Measurements from ENCODE around the gene APLF. TPM values are rescaled to one million over a fixed set of nuclear protein-coding genes. Genes with fewer than 3 reads are reported as not detected.
"Not testable (repeated sequence)": the region's sequence is repeated elsewhere in the genome, so short reads cannot be mapped to it uniquely, and the experiment has no call there.

Gene APLF
- total and polyA plus RNA-seq, 9 donors: 1.1 to 5.5 (median 1.4) TPM

DNA sequence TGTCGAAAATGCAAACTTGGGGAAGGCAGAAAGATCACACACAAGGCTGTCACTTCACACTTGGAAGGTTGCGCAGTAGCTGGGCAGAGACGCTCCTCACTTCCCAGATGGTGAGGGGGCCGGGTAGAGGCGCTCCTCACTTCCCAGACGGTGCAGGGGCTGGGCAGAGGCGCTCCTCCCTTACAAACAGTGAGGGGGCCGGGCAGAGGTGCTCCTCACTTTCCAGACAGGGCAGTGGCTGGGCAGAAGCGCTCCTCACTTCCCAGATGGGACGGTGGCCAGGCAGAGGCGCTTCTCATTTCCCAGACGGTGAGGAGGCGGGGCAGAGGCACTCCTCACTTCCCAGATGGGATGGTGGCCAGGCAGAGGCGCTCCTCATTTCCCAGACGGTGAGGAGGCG, 59.6 kb downstream of the APLF start:
- H3K27me3 ChIP-seq (ENCODE audit: control insufficient read depth, insufficient read depth, low read length); H3K4me1 ChIP-seq (ENCODE audit: control insufficient read depth, insufficient read depth, low read length); DNase-seq; H3K4me3 ChIP-seq (ENCODE audit: low read length); H3K9me3 ChIP-seq (replicated peaks; ENCODE audit: control insufficient read depth, low read depth, low read length); H3K36me3 ChIP-seq (ENCODE audit: control insufficient read depth, insufficient read depth, low read length); H3K27ac ChIP-seq (ENCODE audit: low read length): not testable (repeated sequence)
- 89% methylated on average over 13 of the region's 16 CpGs for WGBS (ENCODE audit: insufficient coverage)

DNA sequence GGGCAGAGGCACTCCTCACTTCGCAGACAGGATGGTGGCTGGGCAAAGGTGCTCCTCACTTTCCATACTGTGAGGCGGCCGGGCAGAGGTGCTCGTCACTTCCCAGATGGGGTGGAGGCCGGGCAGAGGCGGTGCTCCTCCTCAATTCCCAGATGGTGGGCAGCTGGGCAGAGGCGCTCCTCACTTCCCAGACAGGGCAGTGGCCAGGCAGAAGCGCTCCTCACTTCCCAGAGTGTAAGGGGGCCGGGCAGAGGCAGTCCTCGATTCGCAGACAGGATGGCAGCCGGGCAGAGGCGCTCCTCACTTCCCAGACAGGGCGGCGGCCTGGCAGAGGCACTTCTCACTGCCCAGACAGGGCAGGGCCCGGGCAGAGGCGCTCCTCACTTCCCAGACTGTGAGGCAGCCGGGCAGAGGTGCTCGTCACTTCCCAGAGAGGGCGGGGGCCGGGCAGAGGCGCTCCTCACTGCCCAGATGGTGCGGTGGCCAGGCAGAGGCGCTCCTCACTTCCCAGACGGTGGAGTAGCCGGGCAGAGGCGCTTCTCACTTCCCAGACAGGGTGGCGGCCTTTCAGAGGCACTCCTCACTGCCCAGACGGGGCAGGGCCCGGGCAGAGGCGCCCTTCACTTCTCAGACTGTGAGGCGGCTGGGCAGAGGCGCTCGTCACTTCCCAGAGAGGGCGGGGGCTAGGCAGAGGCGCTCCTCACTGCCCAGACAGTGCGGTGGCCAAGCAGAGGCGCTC, 60.1 kb downstream of the APLF start:
- DNase-seq: not testable (repeated sequence)

DNA sequence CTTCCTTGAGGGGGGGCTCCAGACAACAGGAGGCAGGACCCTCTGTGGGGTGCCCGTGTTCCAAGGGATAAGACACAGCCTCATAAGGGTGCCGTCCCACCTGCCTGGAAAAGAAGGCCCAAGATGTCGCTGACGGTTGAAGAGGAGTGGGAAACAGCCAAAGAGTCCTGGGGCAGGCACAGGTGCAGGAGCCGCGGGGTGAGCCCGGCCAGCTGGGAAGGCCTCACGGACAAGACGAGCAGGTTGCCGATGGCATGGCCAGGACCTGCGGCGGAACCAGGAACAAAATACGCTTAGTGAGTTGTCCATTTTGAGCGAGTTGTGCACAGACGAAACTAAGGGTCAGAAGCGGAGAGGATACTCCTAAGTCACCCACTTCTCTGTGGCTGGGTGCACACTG, 61.8 kb downstream of the APLF start:
- not testable (repeated sequence) for H3K27me3 ChIP-seq (ENCODE audit: control insufficient read depth, insufficient read depth, low read length); H3K27ac ChIP-seq (ENCODE audit: low read length); H3K9me3 ChIP-seq (replicated peaks; ENCODE audit: control insufficient read depth, low read depth, low read length); H3K36me3 ChIP-seq (ENCODE audit: control insufficient read depth, insufficient read depth, low read length); H3K4me1 ChIP-seq (ENCODE audit: control insufficient read depth, insufficient read depth, low read length); DNase-seq; H3K4me3 ChIP-seq (ENCODE audit: low read length)
- WGBS (ENCODE audit: insufficient coverage): 94% methylated on average over 8 of the region's 16 CpGs

More for the DNA sequence above, 60.1 kb downstream of the APLF start:
- not testable (repeated sequence) for H3K4me3 ChIP-seq (ENCODE audit: low read length); H3K27me3 ChIP-seq (ENCODE audit: control insufficient read depth, insufficient read depth, low read length); H3K4me1 ChIP-seq (ENCODE audit: control insufficient read depth, insufficient read depth, low read length); H3K9me3 ChIP-seq (replicated peaks; ENCODE audit: control insufficient read depth, low read depth, low read length); H3K27ac ChIP-seq (ENCODE audit: low read length); H3K36me3 ChIP-seq (ENCODE audit: control insufficient read depth, insufficient read depth, low read length)
- 98% methylated on average over 33 of the region's 38 CpGs for WGBS (ENCODE audit: insufficient coverage)

DNA sequence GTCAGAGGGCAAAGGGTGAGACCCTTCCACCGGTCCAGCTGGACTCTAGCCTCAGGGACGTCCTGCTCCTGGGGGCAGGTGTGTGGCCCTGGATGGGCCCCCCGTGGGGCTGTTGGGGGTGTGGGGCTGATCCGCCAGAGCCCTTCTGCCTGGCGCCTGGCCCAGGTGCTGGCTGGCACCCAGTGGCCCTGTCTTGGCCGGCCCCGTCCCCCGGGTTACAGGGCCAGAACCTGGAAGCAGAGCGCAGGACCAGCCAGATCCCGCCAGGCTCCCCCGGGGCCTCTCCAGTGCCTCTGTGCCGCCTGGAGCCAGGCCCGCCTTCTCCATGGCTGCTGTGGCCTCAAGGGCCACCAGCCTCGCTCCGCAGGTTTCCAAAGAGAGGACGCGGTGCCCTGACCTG, 62.3 kb downstream of the APLF start:
- H3K9me3 ChIP-seq (replicated peaks; ENCODE audit: control insufficient read depth, low read depth, low read length); H3K36me3 ChIP-seq (ENCODE audit: control insufficient read depth, insufficient read depth, low read length); H3K27me3 ChIP-seq (ENCODE audit: control insufficient read depth, insufficient read depth, low read length); H3K4me1 ChIP-seq (ENCODE audit: control insufficient read depth, insufficient read depth, low read length); DNase-seq; H3K4me3 ChIP-seq (ENCODE audit: low read length); H3K27ac ChIP-seq (ENCODE audit: low read length): not testable (repeated sequence)
- 100% methylated on average over 1 of the region's 17 CpGs for WGBS (ENCODE audit: insufficient coverage)

DNA sequence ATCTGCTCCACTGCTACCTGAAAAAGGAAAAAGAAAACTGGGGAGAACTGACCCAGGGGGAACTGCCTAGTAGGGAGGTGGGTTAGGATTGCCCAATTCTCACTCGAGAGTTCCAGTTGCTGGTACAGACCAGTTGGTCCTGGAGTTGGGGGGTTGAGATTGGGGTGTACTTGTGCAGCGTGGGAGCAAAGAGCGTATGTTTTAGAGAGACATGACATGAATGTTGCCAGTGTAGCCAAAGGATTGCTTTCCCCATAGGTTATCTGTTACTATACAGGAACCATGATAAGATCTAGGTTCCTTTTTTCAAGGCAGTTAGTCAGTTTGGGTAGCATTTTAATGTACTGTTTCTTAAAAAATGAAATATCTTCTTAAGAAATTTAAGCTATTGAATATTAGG, 68.6 kb downstream of the APLF start:
- 100% methylated on average over 1 of the region's 3 CpGs for WGBS (ENCODE audit: insufficient coverage)
- Histone ChIP-seq H3K27me3 (ENCODE audit: control insufficient read depth, insufficient read depth, low read length) (no peaks in the 10 kb centered on the region), H3K36me3 (ENCODE audit: control insufficient read depth, insufficient read depth, low read length) (no peaks in the 10 kb centered on the region), H3K4me1 (ENCODE audit: control insufficient read depth, insufficient read depth, low read length) (no peaks in the 10 kb centered on the region), H3K9me3 (replicated peaks; ENCODE audit: control insufficient read depth, low read depth, low read length) (no peaks in the 10 kb centered on the region), H3K27ac (ENCODE audit: low read length) (no peak overlapping the region), H3K4me3 (ENCODE audit: low read length) (no peak overlapping the region)
- DNase-seq: no peak

DNA sequence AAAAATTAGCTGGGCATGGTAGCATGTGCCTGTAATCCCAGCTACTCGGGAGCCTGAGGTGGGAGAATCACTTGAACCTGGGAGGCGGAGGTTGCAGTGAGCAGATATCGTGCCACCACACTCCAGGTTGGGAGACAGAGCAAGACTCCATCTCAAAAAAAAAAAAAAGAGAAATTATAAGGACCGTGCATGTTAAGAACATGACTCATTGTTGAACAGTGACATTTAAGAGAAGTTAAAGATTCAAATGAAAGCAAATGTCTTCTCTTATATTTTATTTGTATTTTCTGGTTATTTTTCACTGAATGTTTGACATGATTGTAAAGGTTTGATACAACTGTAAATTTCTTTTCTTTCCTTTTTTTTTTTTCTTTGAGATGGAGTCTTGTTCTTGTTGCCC, 69.6 kb downstream of the APLF start:
- Histone ChIP-seq H3K4me1 (ENCODE audit: control insufficient read depth, insufficient read depth, low read length) (no peaks in the 10 kb centered on the region), H3K4me3 (ENCODE audit: low read length) (no peak overlapping the region), H3K27ac (ENCODE audit: low read length) (no peak overlapping the region), H3K9me3 (replicated peaks; ENCODE audit: control insufficient read depth, low read depth, low read length) (no peaks in the 10 kb centered on the region), H3K27me3 (ENCODE audit: control insufficient read depth, insufficient read depth, low read length) (no peaks in the 10 kb centered on the region), H3K36me3 (ENCODE audit: control insufficient read depth, insufficient read depth, low read length) (no peaks in the 10 kb centered on the region)
- no peak for DNase-seq
- 100% methylated on average over 2 of the region's 4 CpGs for WGBS (ENCODE audit: insufficient coverage)

DNA sequence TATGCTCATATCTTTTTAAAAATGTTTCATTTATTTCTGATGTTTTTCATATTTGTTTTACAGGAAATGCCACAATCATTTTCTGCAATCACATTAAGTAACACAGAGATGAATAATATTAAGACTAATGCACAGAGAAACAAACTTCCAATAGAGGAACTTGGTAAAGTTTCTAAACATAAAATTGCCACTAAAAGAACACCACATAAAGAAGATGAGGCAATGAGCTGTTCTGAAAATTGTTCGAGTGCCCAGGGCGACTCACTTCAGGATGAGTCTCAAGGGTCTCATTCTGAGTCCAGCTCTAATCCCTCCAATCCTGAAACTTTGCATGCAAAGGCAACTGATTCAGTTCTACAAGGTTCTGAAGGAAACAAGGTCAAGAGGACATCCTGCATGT, 70.4 kb downstream of the APLF start:
- 0% methylated on average over 1 of the region's 2 CpGs for WGBS (ENCODE audit: insufficient coverage)
- no peak for DNase-seq
- H3K9me3 ChIP-seq (replicated peaks; ENCODE audit: control insufficient read depth, low read depth, low read length): no peaks in the 10 kb centered on the region
- H3K27ac ChIP-seq (ENCODE audit: low read length): no peak overlapping the region
- no peaks in the 10 kb centered on the region for H3K4me1 ChIP-seq (ENCODE audit: control insufficient read depth, insufficient read depth, low read length)
- no peak overlapping the region for H3K4me3 ChIP-seq (ENCODE audit: low read length)
- no peaks in the 10 kb centered on the region for H3K36me3 ChIP-seq (ENCODE audit: control insufficient read depth, insufficient read depth, low read length)
- H3K27me3 ChIP-seq (ENCODE audit: control insufficient read depth, insufficient read depth, low read length): no peaks in the 10 kb centered on the region

DNA sequence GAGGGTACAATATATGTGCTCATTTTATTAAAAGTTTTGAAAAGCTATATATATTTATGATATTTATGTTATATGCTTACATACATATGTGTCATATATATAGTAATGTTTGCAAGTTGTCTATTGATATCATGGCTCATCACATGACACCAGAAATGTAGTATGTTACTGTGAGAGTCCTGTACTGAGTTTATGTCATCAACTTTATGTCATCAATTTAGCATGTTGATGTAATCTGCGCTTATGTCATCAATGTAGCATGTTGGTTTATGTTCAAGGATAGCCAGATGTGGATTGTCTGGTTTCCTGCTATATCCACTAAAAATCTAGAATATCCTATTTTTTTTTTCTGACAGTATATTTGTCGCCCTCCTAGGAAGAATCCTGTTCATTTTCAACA, 77.4 kb downstream of the APLF start:
- no CpG with 5 or more reads among the region's 2 CpGs for WGBS (ENCODE audit: insufficient coverage)
- H3K4me1 ChIP-seq (ENCODE audit: control insufficient read depth, insufficient read depth, low read length): no peaks in the 10 kb centered on the region
- no peaks in the 10 kb centered on the region for H3K27me3 ChIP-seq (ENCODE audit: control insufficient read depth, insufficient read depth, low read length)
- H3K27ac ChIP-seq (ENCODE audit: low read length): no peak overlapping the region
- no peaks in the 10 kb centered on the region for H3K9me3 ChIP-seq (replicated peaks; ENCODE audit: control insufficient read depth, low read depth, low read length)
- DNase-seq: no peak
- H3K4me3 ChIP-seq (ENCODE audit: low read length): no peak overlapping the region
- H3K36me3 ChIP-seq (ENCODE audit: control insufficient read depth, insufficient read depth, low read length): no peaks in the 10 kb centered on the region

DNA sequence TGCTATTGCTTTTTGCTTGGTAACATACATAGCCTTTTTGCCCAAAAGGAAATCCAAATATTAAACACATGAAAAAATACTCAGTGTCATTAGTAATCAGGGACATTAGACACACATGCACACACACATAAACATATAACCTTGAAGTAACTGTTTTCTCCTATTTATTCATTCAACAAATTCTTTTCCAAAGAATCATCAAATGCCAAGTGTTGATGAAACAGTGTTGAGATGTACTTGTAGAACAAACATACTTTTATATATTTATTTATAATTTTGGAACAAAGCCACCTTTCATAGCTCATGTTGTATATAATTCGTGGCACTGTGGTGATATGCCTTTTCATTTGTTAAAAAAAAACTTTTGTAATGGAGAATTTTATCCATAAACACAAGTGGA, 81.0 kb downstream of the APLF start:
- H3K4me3 ChIP-seq (ENCODE audit: low read length): no peak overlapping the region
- no peaks in the 10 kb centered on the region for H3K4me1 ChIP-seq (ENCODE audit: control insufficient read depth, insufficient read depth, low read length)
- H3K36me3 ChIP-seq (ENCODE audit: control insufficient read depth, insufficient read depth, low read length): no peaks in the 10 kb centered on the region
- H3K9me3 ChIP-seq (replicated peaks; ENCODE audit: control insufficient read depth, low read depth, low read length): no peaks in the 10 kb centered on the region
- DNase-seq: no peak
- no peak overlapping the region for H3K27ac ChIP-seq (ENCODE audit: low read length)
- H3K27me3 ChIP-seq (ENCODE audit: control insufficient read depth, insufficient read depth, low read length): no peaks in the 10 kb centered on the region
- WGBS (ENCODE audit: insufficient coverage): no CpG with 5 or more reads among the region's 1 CpG

DNA sequence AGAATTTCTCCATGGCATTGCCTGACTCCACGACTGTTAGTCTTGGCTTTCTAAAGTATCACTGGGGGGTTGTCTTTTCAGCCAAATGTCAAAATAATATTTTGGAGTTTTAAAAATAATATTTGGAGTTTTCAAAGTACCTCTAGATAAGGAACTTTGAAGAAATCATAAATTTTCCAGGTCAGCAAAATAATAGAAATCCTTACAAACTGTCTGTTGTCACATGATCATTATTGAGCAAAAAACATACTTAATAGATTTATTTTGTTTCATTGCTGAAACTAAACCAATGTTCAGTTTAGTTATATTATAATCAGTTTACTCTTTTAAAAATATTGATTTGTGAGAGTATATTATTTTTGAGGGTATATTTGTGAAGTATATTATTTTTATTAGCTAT, 85.7 kb downstream of the APLF start:
- no peaks in the 10 kb centered on the region for H3K4me1 ChIP-seq (ENCODE audit: control insufficient read depth, insufficient read depth, low read length)
- H3K27me3 ChIP-seq (ENCODE audit: control insufficient read depth, insufficient read depth, low read length): no peaks in the 10 kb centered on the region
- H3K36me3 ChIP-seq (ENCODE audit: control insufficient read depth, insufficient read depth, low read length): no peaks in the 10 kb centered on the region
- DNase-seq: no peak
- H3K9me3 ChIP-seq (replicated peaks; ENCODE audit: control insufficient read depth, low read depth, low read length): no peaks in the 10 kb centered on the region
- no peak overlapping the region for H3K27ac ChIP-seq (ENCODE audit: low read length)
- no peak overlapping the region for H3K4me3 ChIP-seq (ENCODE audit: low read length)
- no CpG with 5 or more reads among the region's 1 CpG for WGBS (ENCODE audit: insufficient coverage)

Measured in muscle of leg (tissue), 11 donors.